DND-41 (cell line): Measurements from ENCODE around the gene B3GALNT2.

Source experiments
- CTCF ChIP-seq: IDR thresholded peaks from 2 replicates; pipeline ENCODE4 v1.5.1; 2012; ENCODE audit warnings: borderline replicate concordance, low read length, moderate library complexity, mild to moderate bottlenecking; ENCODE audit not compliant: poor library complexity, severe bottlenecking; ENCODE audit errors: extremely low read depth
- EZH2 ChIP-seq: IDR thresholded peaks from 3 replicates; pipeline ENCODE4 v1.6.1; 2012; ENCODE audit warnings: borderline replicate concordance, low read depth, mild to moderate bottlenecking, moderate library complexity, low read length, inconsistent platforms; ENCODE audit not compliant: severe bottlenecking

DNA sequence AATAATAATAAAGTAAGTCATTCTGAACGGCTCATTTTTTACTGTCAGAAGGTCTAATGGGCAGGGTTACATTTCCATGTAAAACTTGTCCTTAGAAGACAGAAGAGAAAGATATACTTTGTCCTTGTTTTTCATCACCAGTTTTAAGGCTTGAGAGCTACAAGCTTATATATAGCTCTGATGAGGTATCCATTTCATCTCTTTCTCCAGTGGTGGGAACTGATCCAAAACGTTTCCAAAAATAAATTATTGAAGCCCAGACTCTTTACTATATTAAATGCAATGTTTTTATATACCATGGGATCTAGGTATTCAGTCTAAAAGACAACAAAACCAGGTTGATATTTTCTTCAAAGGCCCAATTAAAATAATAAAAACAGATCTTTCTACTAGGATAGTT is 8.7 kb downstream of the B3GALNT2 start:
- TF ChIP-seq CTCF (no peak), EZH2 (no peak)
